ENCODE results near the gene YAE1.

DNA sequence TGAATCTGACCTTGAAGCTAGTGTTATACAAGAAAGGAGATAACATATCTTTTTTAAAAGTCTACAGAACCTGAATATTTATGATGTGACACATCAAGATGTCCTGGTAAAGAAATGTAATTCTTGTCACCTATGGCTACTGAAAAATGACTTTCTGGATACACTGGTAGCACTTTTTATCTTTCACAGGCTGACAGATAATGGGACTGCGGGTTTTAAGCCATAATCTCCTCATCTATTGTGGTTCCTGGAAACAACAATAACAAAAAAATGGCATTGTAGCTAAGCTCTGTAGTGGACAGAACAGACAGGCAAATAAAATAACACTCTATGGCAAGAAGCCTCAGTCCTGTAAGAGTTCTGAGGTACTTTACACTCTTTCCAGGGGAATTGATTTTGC lies 31.6 kb upstream of the YAE1 start:
- TF ChIP-seq, protein P1, sequence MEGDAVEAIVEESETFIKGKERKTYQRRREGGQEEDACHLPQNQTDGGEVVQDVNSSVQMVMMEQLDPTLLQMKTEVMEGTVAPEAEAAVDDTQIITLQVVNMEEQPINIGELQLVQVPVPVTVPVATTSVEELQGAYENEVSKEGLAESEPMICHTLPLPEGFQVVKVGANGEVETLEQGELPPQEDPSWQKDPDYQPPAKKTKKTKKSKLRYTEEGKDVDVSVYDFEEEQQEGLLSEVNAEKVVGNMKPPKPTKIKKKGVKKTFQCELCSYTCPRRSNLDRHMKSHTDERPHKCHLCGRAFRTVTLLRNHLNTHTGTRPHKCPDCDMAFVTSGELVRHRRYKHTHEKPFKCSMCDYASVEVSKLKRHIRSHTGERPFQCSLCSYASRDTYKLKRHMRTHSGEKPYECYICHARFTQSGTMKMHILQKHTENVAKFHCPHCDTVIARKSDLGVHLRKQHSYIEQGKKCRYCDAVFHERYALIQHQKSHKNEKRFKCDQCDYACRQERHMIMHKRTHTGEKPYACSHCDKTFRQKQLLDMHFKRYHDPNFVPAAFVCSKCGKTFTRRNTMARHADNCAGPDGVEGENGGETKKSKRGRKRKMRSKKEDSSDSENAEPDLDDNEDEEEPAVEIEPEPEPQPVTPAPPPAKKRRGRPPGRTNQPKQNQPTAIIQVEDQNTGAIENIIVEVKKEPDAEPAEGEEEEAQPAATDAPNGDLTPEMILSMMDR (conservative IDR thresholded peaks at IDR 0.05; ENCODE audit: low read depth, low read length) = no peak
- TF ChIP-seq EZH2 (IDR thresholded peaks at IDR 0.05; ENCODE audit: borderline replicate concordance, low read depth, low read length, poor library complexity, severe bottlenecking) = no peak

Measured in A673 (cell line).